Gastrocnemius medialis (tissue), 4 donors: ENCODE measurements around the gene MAP2K6. TPM values are rescaled to one million over a fixed set of nuclear protein-coding genes. Genes with fewer than 3 reads are reported as not detected.
A peak's percentile ranks its signal among the peaks of the same experiment; 100 is the strongest.

Source experiments
- ATAC-seq, 2 donors: fragments of 150-250 bp; one replicate each; pipeline ENCODE4 v1.9.1; 2016
- DNase-seq, 2 donors: peaks; one replicate each; pipeline ENCODE4 v3.0.0-alpha.2; 2019
- H3K27ac ChIP-seq, 4 donors: fragments of 200-600 bp; sonication (generic); 1 replicate in 1 of 4; 2 replicates in 3 of 4; pipeline ENCODE4 v1.5.1; 2016 to 2018; ENCODE audit warnings: mild to moderate bottlenecking in 2 of 4, moderate library complexity in 1 of 4
- H3K27me3 ChIP-seq, 3 donors: fragments of 200-600 bp; sonication (generic) in 2 of 3; 1 replicate in 1 of 3; 2 replicates in 2 of 3; pipeline versions ENCODE4 v1.5.1 to v1.6.0; 2016 to 2019; ENCODE audit warnings: mild to moderate bottlenecking in 1 of 3, moderate library complexity in 1 of 3
- H3K36me3 ChIP-seq, 2 donors: fragments of 200-600 bp; sonication (generic) in 1 of 2; one replicate each; pipeline ENCODE4 v1.5.1; 2017 to 2018
- H3K4me1 ChIP-seq, 2 donors: fragments of 200-600 bp; sonication (generic) in 1 of 2; one replicate each; pipeline ENCODE4 v1.5.1; 2016 to 2017; ENCODE audit warnings: mild to moderate bottlenecking in 2 of 2
- H3K4me3 ChIP-seq, 4 donors: fragments of 200-600 bp; sonication (generic) in 3 of 4; 1 replicate in 1 of 4; 2 replicates in 3 of 4; pipeline ENCODE4 v1.5.1; 2016 to 2019; ENCODE audit warnings: mild to moderate bottlenecking in 2 of 4
- H3K9me3 ChIP-seq, 3 donors: fragments of 200-600 bp; sonication (generic) in 2 of 3; 1 replicate in 1 of 3; 2 replicates in 2 of 3; pipeline ENCODE4 v1.5.1; 2016 to 2019
- POLR2A ChIP-seq, 2 donors: fragments of 450-650 bp; IDR thresholded peaks; one replicate each; pipeline ENCODE4 v1.6.1; 2017; ENCODE audit warnings: antibody characterized with exemption in 2 of 2, mild to moderate bottlenecking in 2 of 2, moderate library complexity in 2 of 2
- in situ Hi-C, 4 donors: fragments of 200-750 bp; cut with MboI; loops; one replicate each; pipeline versions ENCODE4 v1.15.0 to v1.8.0; 2017; ENCODE audit warnings: low sequenced_read_pairs in 4 of 4
- intact Hi-C: fragments of 100-400 bp; cut with DNase I; formaldehyde crosslinking; loops from one replicate; pipeline ENCODE4 v1.15.1; 2023; ENCODE audit warnings: low total_unique reads
- total RNA-seq, 4 donors: library from RNA; depleted of rRNA; stranded (reverse); fragments of >200 nt; gene quantifications; one replicate each; pipeline versions ENCODE4 v1.1.0 to v1.2.3, GENCODE V29; 2016
- TF ChIP-seq, protein P1 (sequence below), 5 experiments: fragments of 450-650 bp in 3 of 5; fragments of 200-600 bp in 2 of 5; sonication (generic) in 2 of 5; IDR thresholded peaks in 4 of 5; conservative IDR thresholded peaks in 1 of 5; 1 replicate in 4 of 5; 2 replicates in 1 of 5; pipeline ENCODE4 v1.5.1; 2016 to 2019; ENCODE audit warnings: antibody characterized with exemption in 5 of 5, mild to moderate bottlenecking in 3 of 5, moderate library complexity in 3 of 5

The MAP2K6 gene
- total RNA-seq, 4 donors from 2014 or later, result 35.1 to 351 (median 223) TPM

DNA sequence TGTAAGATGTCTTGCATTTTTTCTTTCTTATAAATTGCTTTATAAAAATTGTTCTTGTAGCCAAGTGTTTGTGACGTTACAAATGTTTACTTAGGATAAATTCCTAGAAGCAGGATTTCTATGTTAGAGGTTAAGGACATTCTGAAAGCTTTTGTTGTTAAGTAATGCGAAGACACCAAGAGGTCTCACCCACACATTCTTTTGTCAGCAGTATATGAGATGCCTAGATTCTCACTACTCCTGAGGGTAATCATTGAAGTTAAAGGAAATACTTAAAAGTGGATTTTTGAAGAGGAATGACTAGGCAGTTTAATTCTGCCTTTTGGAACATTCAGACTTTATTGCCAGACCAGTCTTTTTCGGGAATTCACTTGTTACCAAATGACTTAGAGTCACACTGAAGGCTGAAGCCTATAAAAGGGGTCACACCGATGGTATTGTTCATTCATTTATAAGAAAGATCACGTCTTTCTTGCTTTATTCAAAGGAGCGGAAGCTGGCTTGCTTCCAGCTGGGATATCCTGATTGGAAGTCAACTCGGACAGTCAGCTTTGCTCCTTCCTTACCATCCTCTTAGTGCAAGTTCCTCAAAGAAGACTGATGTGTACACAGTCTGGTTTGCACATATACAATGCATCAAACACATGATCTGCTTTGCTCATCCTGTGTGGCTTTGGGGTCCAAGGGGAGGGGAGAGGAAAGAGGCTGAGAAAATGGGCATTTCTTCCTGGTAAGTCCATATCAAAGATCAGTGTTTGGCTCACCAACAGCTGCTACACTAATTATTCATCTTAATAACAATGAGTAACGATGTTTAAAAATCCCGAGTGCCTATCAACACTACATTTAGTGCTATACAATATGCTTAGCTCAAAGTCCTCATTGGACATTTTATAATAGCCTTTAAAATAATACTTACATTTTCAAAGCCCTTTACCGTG, 160.0 kb downstream of the MAP2K6 start:
- Histone ChIP-seq H3K36me3 (no peaks in the 10 kb centered on the region), H3K4me1 (peaks cover 0 to 12% of the 10 kb centered on the region in 2 donors), H3K27me3 (no peaks in the 10 kb centered on the region), H3K27ac (peak overlapping the region in 1 of 4 donors; percentile 56), H3K4me3 (no peak overlapping the region), H3K9me3 (no peaks in the 10 kb centered on the region)
- TF ChIP-seq POLR2A (IDR thresholded peaks at IDR 0.05), result no peak
- TF ChIP-seq, protein P1, sequence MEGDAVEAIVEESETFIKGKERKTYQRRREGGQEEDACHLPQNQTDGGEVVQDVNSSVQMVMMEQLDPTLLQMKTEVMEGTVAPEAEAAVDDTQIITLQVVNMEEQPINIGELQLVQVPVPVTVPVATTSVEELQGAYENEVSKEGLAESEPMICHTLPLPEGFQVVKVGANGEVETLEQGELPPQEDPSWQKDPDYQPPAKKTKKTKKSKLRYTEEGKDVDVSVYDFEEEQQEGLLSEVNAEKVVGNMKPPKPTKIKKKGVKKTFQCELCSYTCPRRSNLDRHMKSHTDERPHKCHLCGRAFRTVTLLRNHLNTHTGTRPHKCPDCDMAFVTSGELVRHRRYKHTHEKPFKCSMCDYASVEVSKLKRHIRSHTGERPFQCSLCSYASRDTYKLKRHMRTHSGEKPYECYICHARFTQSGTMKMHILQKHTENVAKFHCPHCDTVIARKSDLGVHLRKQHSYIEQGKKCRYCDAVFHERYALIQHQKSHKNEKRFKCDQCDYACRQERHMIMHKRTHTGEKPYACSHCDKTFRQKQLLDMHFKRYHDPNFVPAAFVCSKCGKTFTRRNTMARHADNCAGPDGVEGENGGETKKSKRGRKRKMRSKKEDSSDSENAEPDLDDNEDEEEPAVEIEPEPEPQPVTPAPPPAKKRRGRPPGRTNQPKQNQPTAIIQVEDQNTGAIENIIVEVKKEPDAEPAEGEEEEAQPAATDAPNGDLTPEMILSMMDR (IDR thresholded peaks at IDR 0.05 in 4 of 5, conservative IDR thresholded peaks at IDR 0.05 in 1 of 5), result no peak
- intact Hi-C loops (no loop called here), in situ Hi-C loops (loop anchor here (5.0 to 25.0 kb wide), 4 partner anchors 588 to 988 kb away; partner anchors contain the start of gene KCNJ2 (in 3 of the 4))
- ATAC-seq (no peak), DNase-seq (no peak)

DNA sequence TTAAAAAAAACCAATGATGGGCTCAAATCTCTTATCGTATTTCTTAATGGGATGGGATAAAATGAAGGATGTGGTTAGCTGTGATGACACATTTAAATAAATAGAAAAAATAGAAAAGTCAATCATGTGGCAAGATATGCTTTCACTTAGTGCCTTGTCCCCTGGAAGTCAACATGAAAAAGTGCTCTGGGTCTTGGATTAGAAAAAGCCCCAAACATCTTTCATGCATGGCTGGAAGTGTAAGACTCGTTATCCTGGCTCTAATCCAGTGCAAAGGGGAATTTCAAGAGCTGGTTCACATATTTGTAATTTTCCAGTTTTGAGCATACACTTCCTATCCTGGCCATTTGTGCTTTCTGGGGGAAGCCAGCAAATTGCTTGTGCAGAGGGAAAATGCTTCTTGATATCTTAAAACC, 160.9 kb downstream of the MAP2K6 start:
- peak overlapping the region in 1 of 4 donors; percentile 56 for H3K27ac ChIP-seq
- peaks cover 0 to 12% of the 10 kb centered on the region in 2 donors for H3K4me1 ChIP-seq
- H3K36me3 ChIP-seq, result no peaks in the 10 kb centered on the region
- DNase-seq (no peak), ATAC-seq (peak; percentile 13 to 23)
- TF ChIP-seq POLR2A (IDR thresholded peaks at IDR 0.05), result no peak
- TF ChIP-seq, protein P1 (IDR thresholded peaks at IDR 0.05 in 4 of 5, conservative IDR thresholded peaks at IDR 0.05 in 1 of 5), result no peak
- no peak overlapping the region for H3K4me3 ChIP-seq
- intact Hi-C loops, result no loop called here
- H3K27me3 ChIP-seq, result no peaks in the 10 kb centered on the region
- in situ Hi-C loops, result loop anchor here in 3 of 4 donors (10.0 to 25.0 kb wide), 3 partner anchors 587 to 987 kb away; partner anchors contain the start of gene KCNJ2 (in 2 of the 3)
- no peaks in the 10 kb centered on the region for H3K9me3 ChIP-seq

DNA sequence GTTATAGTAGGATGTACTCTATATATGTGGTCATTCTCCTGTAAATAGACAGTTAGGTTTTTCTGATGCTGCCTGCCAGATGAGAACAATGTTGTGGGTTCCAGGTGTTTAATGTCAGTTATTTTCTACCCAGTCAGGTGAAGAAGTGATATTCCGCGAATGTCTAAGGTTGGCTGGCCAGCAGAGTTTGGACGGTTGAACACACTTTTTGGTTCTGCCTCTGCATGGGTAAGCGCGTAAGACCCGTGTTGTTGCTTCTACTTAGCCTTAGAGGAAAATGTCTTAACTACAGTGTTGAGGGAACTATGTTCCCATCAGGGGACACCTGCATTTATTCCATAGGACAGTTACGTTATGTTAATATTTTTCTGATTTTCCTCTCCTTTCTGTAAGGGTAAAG, 162.6 kb downstream of the MAP2K6 start:
- ATAC-seq (no peak), DNase-seq (no peak)
- H3K27ac ChIP-seq, result no peak overlapping the region
- H3K4me1 ChIP-seq, result peaks cover 0 to 16% of the 10 kb centered on the region in 2 donors
- intact Hi-C loops (no loop called here), in situ Hi-C loops (loop anchor here in 3 of 4 donors (10.0 to 25.0 kb wide), 3 partner anchors 585 to 985 kb away; partner anchors contain the start of gene KCNJ2 (in 2 of the 3))
- H3K27me3 ChIP-seq, result no peaks in the 10 kb centered on the region
- no peaks in the 10 kb centered on the region for H3K9me3 ChIP-seq
- no peak overlapping the region for H3K4me3 ChIP-seq
- no peaks in the 10 kb centered on the region for H3K36me3 ChIP-seq
- TF ChIP-seq, protein P1 (IDR thresholded peaks at IDR 0.05 in 4 of 5, conservative IDR thresholded peaks at IDR 0.05 in 1 of 5), result no peak
- no peak for TF ChIP-seq POLR2A (IDR thresholded peaks at IDR 0.05)

DNA sequence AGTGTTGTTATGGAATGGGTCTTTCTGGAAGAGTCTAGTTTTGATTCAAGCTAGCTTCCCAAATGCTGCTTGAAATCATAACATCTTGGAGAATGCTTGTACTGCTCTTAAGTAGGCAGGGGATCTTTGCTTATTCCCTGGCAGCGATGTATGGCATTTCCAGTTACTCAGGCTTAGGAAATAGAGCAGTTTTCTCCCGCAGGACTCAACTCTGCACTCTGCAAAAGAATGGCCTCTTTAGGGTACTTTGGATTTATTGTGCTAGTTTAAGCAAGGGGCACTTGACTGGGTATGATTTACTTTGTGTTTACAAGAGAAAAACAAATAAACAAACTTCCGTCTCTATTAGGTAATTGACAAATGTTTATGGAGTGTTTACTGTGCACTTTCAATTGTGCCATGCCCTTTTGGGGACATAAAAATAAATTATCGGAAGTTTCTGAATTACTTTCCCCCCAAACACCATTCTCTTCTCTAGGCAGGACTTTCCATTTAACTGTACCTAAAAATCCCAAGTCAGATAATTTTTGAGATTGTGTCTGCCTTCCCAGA, 164.0 kb downstream of the MAP2K6 start:
- ATAC-seq, result no peak
- Histone ChIP-seq H3K27me3 (no peaks in the 10 kb centered on the region), H3K4me3 (no peak overlapping the region), H3K9me3 (no peaks in the 10 kb centered on the region), H3K27ac (no peak overlapping the region), H3K4me1 (peaks cover 0 to 16% of the 10 kb centered on the region in 2 donors), H3K36me3 (no peaks in the 10 kb centered on the region)
- TF ChIP-seq, protein P1 (IDR thresholded peaks at IDR 0.05 in 4 of 5, conservative IDR thresholded peaks at IDR 0.05 in 1 of 5), result no peak
- TF ChIP-seq POLR2A (IDR thresholded peaks at IDR 0.05), result no peak
- in situ Hi-C loops (loop anchor here in 3 of 4 donors (10.0 to 25.0 kb wide), 3 partner anchors 584 to 984 kb away; partner anchors contain the start of gene KCNJ2 (in 2 of the 3)), intact Hi-C loops (no loop called here)
- no peak for DNase-seq
